WI38 (cell line): Measurements from ENCODE around the gene AGMO.

Experiments used
- H3K4me3 ChIP-seq: 2 replicates; pipeline ENCODE4 v1.5.1; 2011; ENCODE audit warnings: low read depth, mild to moderate bottlenecking, control low read depth, low read length
- TF ChIP-seq, protein P1 (sequence below): IDR thresholded peaks from 2 replicates; pipeline ENCODE4 v1.5.1; 2012; ENCODE audit warnings: low read depth, mild to moderate bottlenecking, control low read depth, low read length

AGMO gene

GRCh38 chr7:15561835-15562234, at the start of gene AGMO:
AGMO (minus strand) TSS chr7:15562015.
- H3K4me3 ChIP-seq: no peak within 1 kb of the TSS
- TF ChIP-seq, protein P1, sequence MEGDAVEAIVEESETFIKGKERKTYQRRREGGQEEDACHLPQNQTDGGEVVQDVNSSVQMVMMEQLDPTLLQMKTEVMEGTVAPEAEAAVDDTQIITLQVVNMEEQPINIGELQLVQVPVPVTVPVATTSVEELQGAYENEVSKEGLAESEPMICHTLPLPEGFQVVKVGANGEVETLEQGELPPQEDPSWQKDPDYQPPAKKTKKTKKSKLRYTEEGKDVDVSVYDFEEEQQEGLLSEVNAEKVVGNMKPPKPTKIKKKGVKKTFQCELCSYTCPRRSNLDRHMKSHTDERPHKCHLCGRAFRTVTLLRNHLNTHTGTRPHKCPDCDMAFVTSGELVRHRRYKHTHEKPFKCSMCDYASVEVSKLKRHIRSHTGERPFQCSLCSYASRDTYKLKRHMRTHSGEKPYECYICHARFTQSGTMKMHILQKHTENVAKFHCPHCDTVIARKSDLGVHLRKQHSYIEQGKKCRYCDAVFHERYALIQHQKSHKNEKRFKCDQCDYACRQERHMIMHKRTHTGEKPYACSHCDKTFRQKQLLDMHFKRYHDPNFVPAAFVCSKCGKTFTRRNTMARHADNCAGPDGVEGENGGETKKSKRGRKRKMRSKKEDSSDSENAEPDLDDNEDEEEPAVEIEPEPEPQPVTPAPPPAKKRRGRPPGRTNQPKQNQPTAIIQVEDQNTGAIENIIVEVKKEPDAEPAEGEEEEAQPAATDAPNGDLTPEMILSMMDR: no peak

GRCh38 chr7:15610503-15610902, 48.7 kb upstream of the AGMO start:
- TF ChIP-seq, protein P1: no peak
- no peak overlapping the region for H3K4me3 ChIP-seq

DNA sequence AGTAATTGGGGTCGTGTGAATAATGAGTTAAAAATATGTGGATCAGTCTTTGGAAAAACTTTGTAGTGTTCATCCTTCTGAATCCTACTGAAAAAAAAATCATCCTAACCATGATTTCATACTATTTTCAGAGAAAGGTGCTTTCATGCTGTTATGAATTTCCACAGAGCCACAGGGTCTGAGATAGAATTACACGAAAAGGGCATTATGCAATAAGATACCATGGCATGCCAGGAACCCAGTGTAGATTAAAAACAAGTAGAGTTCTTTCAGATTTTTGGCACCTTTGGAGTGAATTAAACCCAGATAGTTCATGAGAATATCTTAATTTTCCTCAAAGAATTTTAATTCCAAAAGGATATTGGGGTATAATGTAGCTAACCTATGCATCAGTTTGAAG, 47.5 kb upstream of the AGMO start:
- TF ChIP-seq, protein P1: no peak
- H3K4me3 ChIP-seq: no peak overlapping the region

DNA sequence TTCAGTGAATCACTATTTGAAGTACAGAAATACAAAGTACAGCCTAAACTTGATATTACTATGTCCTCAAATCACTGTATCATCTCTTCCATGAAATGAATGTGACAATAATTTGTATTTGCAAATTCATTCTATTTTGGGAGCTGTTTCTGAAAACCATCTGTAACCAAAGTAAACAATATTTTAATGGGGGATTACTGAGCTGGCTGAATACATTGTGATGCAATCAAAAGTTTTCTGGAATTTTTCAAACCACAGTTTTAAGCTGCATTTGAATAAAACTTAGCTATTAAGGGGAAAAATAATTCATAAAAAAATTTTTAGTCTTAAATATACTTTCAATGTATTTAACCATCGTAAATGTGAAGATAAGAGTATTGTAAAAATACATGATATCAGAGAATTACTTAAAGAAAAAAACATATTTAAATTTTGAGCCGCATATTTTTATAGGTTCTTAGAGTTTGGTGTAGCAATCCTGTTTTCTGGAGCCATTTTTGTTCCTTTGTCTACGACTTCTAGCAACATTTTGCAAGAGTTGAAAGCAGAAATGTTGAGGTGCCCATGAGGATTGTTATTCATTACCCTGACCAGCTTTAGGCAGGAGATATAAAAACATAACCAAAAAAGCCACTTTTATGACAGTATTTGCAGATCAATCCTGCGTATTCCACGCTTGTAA, 45.9 kb upstream of the AGMO start:
- TF ChIP-seq, protein P1: no peak
- no peak overlapping the region for H3K4me3 ChIP-seq

GRCh38 chr7:15606561-15606960, 44.7 kb upstream of the AGMO start:
- H3K4me3 ChIP-seq: no peak overlapping the region
- TF ChIP-seq, protein P1: no peak

DNA sequence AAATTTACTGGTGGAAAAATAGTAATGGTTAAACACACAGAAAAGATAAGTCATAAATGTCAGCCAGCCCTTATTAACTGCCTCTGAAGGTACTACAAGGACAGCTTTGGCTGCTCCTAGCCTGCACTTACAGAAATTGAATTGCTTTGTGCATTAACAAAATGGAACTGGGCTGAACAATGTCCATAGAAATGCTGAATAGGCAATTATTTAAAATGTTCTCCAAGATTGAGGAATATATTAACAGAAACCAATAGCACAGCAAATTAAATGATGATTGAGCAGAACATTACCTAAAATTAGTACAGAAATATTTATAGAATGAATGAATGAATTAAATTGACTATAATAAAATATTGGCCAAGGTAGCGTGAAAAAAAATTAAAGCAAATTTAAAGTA, 42.4 kb upstream of the AGMO start:
- TF ChIP-seq, protein P1: no peak
- no peak overlapping the region for H3K4me3 ChIP-seq

DNA sequence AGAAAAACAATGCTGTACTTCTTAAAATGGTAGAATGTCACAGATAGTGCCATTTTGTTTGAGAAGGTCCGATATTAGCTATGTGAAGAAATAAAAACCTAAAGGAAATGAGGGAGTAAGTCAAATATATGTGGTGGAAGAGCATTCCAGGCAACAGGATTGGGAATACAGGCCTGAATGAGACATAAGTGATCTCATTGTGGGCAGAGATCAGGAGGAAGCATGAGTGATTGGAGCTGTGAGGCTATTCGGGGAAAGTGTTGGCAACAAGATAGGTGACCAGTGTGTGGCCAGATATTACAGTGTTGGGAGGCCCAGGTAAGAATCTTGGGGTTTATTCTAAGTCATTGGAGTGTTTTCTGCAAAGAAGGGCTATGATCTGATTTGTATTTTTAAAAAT, 41.3 kb upstream of the AGMO start:
- TF ChIP-seq, protein P1: no peak
- no peak overlapping the region for H3K4me3 ChIP-seq
